HT-29 (cell line): Measurements from ENCODE around the gene PCDHB14. TPM values are rescaled to one million over a fixed set of nuclear protein-coding genes. Genes with fewer than 3 reads are reported as not detected.
"Not testable (repeated sequence)": the region's sequence is repeated elsewhere in the genome, so short reads cannot be mapped to it uniquely, and the experiment has no call there.

Source experiments
- DNase-seq: peaks from one replicate; pipeline ENCODE4 v3.0.0-alpha.2; 2015; ENCODE audit warnings: low spot score
- total RNA-seq: library from RNA; depleted of rRNA; stranded (reverse); fragments of >200 nt; shearing (Covaris generic); gene quantifications from 2 replicates; pipeline ENCODE4 v1.2.3, GENCODE V29; 2014; rRNA removed

The PCDHB14 gene
- 0.18 and 0.31 TPM in 2 replicates for total RNA-seq

GRCh38 chr5:141223112-141223783 lies at the start of gene PCDHB14:
Gene PCDHB14, plus strand, starts transcription at chr5:141223343. Its CDS starts 163 bp downstream, at chr5:141223506.
- peak; percentile 52 for DNase-seq

GRCh38 chr5:141174291-141175104 lies 48.6 kb upstream of the PCDHB14 start:
- DNase-seq = not testable (repeated sequence)

- no peak for DNase-seq
These were observed 47.2 kb upstream of the PCDHB14 start for GRCh38 chr5:141175933-141176332.

- not testable (repeated sequence) for DNase-seq
These were observed 45.5 kb upstream of the PCDHB14 start, which contains the start of gene PCDHB8 for GRCh38 chr5:141177577-141178191. Gene PCDHB8, plus strand, starts transcription at chr5:141177790. Its CDS starts 245 bp downstream, at chr5:141178035.

- not testable (repeated sequence) for DNase-seq
These were observed 43.8 kb upstream of the PCDHB14 start for GRCh38 chr5:141179371-141179770.

- not testable (repeated sequence) for DNase-seq
These were observed 43.3 kb upstream of the PCDHB14 start for GRCh38 chr5:141179876-141180275.

- DNase-seq = no peak
These were observed 42.8 kb upstream of the PCDHB14 start for GRCh38 chr5:141180313-141180712.

- DNase-seq = peak; percentile 35
These were observed 40.9 kb upstream of the PCDHB14 start, which contains the start of gene PCDHB16 for GRCh38 chr5:141182248-141182647. Gene PCDHB16, plus strand, starts transcription at chr5:141182387. Its CDS starts 173 bp downstream, at chr5:141182560.

GRCh38 chr5:141184117-141184855 lies 38.9 kb upstream of the PCDHB14 start:
- not testable (repeated sequence) for DNase-seq

- DNase-seq = no peak
These were observed 36.1 kb upstream of the PCDHB14 start, which contains the start of gene PCDHB9 for GRCh38 chr5:141186897-141187512. Gene PCDHB9, plus strand, starts transcription at chr5:141187161. Its CDS starts 158 bp downstream, at chr5:141187319.

GRCh38 chr5:141188682-141189081 lies 34.5 kb upstream of the PCDHB14 start:
- DNase-seq = not testable (repeated sequence)

- DNase-seq = not testable (repeated sequence)
These were observed 34.0 kb upstream of the PCDHB14 start for GRCh38 chr5:141189131-141189530.

- peak; percentile 54 for DNase-seq
These were observed 30.9 kb upstream of the PCDHB14 start, which contains the start of gene PCDHB10 for GRCh38 chr5:141192110-141192725. Gene PCDHB10, plus strand, starts transcription at chr5:141192353. Its CDS starts 200 bp downstream, at chr5:141192553.

GRCh38 chr5:141194332-141194731 lies 28.8 kb upstream of the PCDHB14 start:
- DNase-seq = not testable (repeated sequence)

- DNase-seq = no peak
These were observed 26.8 kb upstream of the PCDHB14 start for GRCh38 chr5:141196363-141196762.

- no peak for DNase-seq
These were observed 23.5 kb upstream of the PCDHB14 start, which contains the start of gene PCDHB11 for GRCh38 chr5:141199359-141200235. Gene PCDHB11, plus strand, starts transcription at chr5:141199627. Its CDS starts 148 bp downstream, at chr5:141199775.

- DNase-seq = not testable (repeated sequence)
These were observed 22.0 kb upstream of the PCDHB14 start for GRCh38 chr5:141201126-141201525.

GRCh38 chr5:141201646-141202045 lies 21.5 kb upstream of the PCDHB14 start:
- not testable (repeated sequence) for DNase-seq

- DNase-seq = no peak
These were observed 14.7 kb upstream of the PCDHB14 start, which contains the start of gene PCDHB12 for GRCh38 chr5:141208478-141208877. Gene PCDHB12, plus strand, starts transcription at chr5:141208719. Its CDS starts 189 bp downstream, at chr5:141208908.
